DOHH2 (cell line): ENCODE measurements around the gene PNRC2.

Experiments used
- H3F3A ChIP-seq: fragments of 200-600 bp; sonication (generic), shearing (Covaris generic); 2 replicates; pipeline ENCODE4 v1.6.0; 2016; ENCODE audit warnings: antibody characterized with exemption, mild to moderate bottlenecking; ENCODE audit not compliant: control insufficient read depth, insufficient read depth
- H3K27ac ChIP-seq: fragments of 200-600 bp; sonication (generic); 2 replicates; pipeline ENCODE4 v1.5.1; 2014; ENCODE audit warnings: low read depth, mild to moderate bottlenecking, low read length, moderate library complexity
- H3K27me3 ChIP-seq: fragments of 200-600 bp; sonication (generic); 2 replicates; pipeline ENCODE4 v1.6.1; 2014; ENCODE audit warnings: mild to moderate bottlenecking, low read length, mixed read lengths; ENCODE audit not compliant: control insufficient read depth
- H3K36me3 ChIP-seq: fragments of 200-600 bp; sonication (generic); 2 replicates; pipeline ENCODE4 v1.6.1; 2014; ENCODE audit warnings: mild to moderate bottlenecking, low read length, moderate library complexity, mixed read lengths; ENCODE audit not compliant: control insufficient read depth
- H3K4me1 ChIP-seq: fragments of 200-600 bp; sonication (generic); 2 replicates; pipeline ENCODE4 v1.6.1; 2014; ENCODE audit warnings: mild to moderate bottlenecking, low read length, mixed read lengths; ENCODE audit not compliant: control insufficient read depth
- H3K4me2 ChIP-seq: fragments of 200-600 bp; sonication (generic); 2 replicates; pipeline ENCODE4 v1.6.0; 2014; ENCODE audit warnings: mild to moderate bottlenecking, low read length, moderate library complexity
- H3K4me3 ChIP-seq: fragments of 200-600 bp; sonication (generic); 2 replicates; pipeline ENCODE4 v1.5.1; 2014; ENCODE audit warnings: mild to moderate bottlenecking, low read length, mixed read lengths
- H3K79me2 ChIP-seq: fragments of 200-600 bp; sonication (generic); 2 replicates; pipeline ENCODE4 v1.6.1; 2014; ENCODE audit warnings: mild to moderate bottlenecking, low read length, mixed read lengths; ENCODE audit not compliant: control insufficient read depth
- H3K9me2 ChIP-seq: fragments of 200-600 bp; sonication (generic); replicated peaks from 2 replicates; pipeline ENCODE4 v1.6.1; 2014; ENCODE audit warnings: mild to moderate bottlenecking, low read length, mixed read lengths; ENCODE audit not compliant: control insufficient read depth
- H3K9me3 ChIP-seq: fragments of 200-600 bp; sonication (generic); 2 replicates; pipeline ENCODE4 v1.6.1; 2014; ENCODE audit warnings: antibody characterized with exemption, low read length, mixed read lengths; ENCODE audit not compliant: control insufficient read depth, insufficient read depth
- H4K20me1 ChIP-seq: fragments of 200-600 bp; sonication (generic); 2 replicates; pipeline ENCODE4 v1.6.0; 2014; ENCODE audit warnings: low read depth, mild to moderate bottlenecking, antibody characterized with exemption, low read length, moderate library complexity; ENCODE audit not compliant: control insufficient read depth, insufficient read depth
- CTCF ChIP-seq: fragments of 200-600 bp; sonication (generic); IDR thresholded peaks from one replicate; pipeline ENCODE4 v1.5.1; 2014; ENCODE audit warnings: antibody characterized with exemption, mild to moderate bottlenecking, low read depth, low read length; ENCODE audit not compliant: poor library complexity, severe bottlenecking
- EZH2phosphoT487 ChIP-seq: fragments of 200-600 bp; sonication (generic); IDR thresholded peaks from 2 replicates; pipeline ENCODE4 v1.6.1; 2017; ENCODE audit warnings: borderline replicate concordance, mild to moderate bottlenecking, antibody characterized with exemption, low read length, moderate library complexity, mixed read lengths

The PNRC2 gene

GRCh38 chr1:23995431-23995837 is 35.8 kb downstream of the PNRC2 start:
- H3K27ac ChIP-seq = no peak overlapping the region

GRCh38 chr1:23996700-23997229 is 37.1 kb downstream of the PNRC2 start:
- no peaks in the 10 kb centered on the region for H3K36me3 ChIP-seq
- H4K20me1 ChIP-seq = no peaks in the 10 kb centered on the region
- no peaks in the 10 kb centered on the region for H3K9me3 ChIP-seq
- no peaks in the 10 kb centered on the region for H3K27me3 ChIP-seq
- no peaks in the 10 kb centered on the region for H3K4me1 ChIP-seq
- H3K4me3 ChIP-seq = no peak overlapping the region
- H3K4me2 ChIP-seq = no peak overlapping the region
- H3F3A ChIP-seq = no peaks in the 10 kb centered on the region
- no peak overlapping the region for H3K27ac ChIP-seq
- H3K79me2 ChIP-seq = no peaks in the 10 kb centered on the region
- no peaks in the 10 kb centered on the region for H3K9me2 ChIP-seq
- no peak for TF ChIP-seq CTCF
- TF ChIP-seq EZH2phosphoT487 = no peak

More at GRCh38 chr1:23995431-23995837, 35.8 kb downstream of the PNRC2 start:
- no peaks in the 10 kb centered on the region for H3F3A ChIP-seq
- no peak overlapping the region for H3K4me2 ChIP-seq
- no peaks in the 10 kb centered on the region for H3K79me2 ChIP-seq
- no peak for TF ChIP-seq EZH2phosphoT487
- no peak for TF ChIP-seq CTCF
- H4K20me1 ChIP-seq = no peaks in the 10 kb centered on the region
- H3K36me3 ChIP-seq = no peaks in the 10 kb centered on the region
- H3K27me3 ChIP-seq = no peaks in the 10 kb centered on the region
- no peaks in the 10 kb centered on the region for H3K9me2 ChIP-seq
- no peak overlapping the region for H3K4me3 ChIP-seq
- peaks cover 7% of the 10 kb centered on the region for H3K4me1 ChIP-seq
- no peaks in the 10 kb centered on the region for H3K9me3 ChIP-seq

- Histone ChIP-seq H3K4me3 (no peak overlapping the region), H3K27ac (no peak overlapping the region), H3K4me2 (no peak overlapping the region), H3K79me2 (no peaks in the 10 kb centered on the region), H3K27me3 (no peaks in the 10 kb centered on the region), H3K36me3 (no peaks in the 10 kb centered on the region), H3K9me3 (no peaks in the 10 kb centered on the region), H3F3A (no peaks in the 10 kb centered on the region), H3K4me1 (no peaks in the 10 kb centered on the region), H4K20me1 (no peaks in the 10 kb centered on the region), H3K9me2 (no peaks in the 10 kb centered on the region)
- TF ChIP-seq EZH2phosphoT487 = no peak
- no peak for TF ChIP-seq CTCF
These were observed 38.2 kb downstream of the PNRC2 start for GRCh38 chr1:23997812-23998211.
